PC-9 (cell line): ENCODE data around the gene LOXL3. TPM values are rescaled to one million over a fixed set of nuclear protein-coding genes. Genes with fewer than 3 reads are reported as not detected.
A peak's percentile ranks its signal among the peaks of the same experiment; 100 is the strongest.
"Not testable (repeated sequence)": the region's sequence is repeated elsewhere in the genome, so short reads cannot be mapped to it uniquely, and the experiment has no call there.

Experiments
- BruUV-seq: library from RNA; stranded (reverse); fragments of 400-500 nt; replicated peaks from 2 replicates; lab custom pipeline; 2021; lab: Mats Ljungman, UMichigan
- CTCF ChIA-PET: fragments of 300-600 bp; sonication (Branson Sonifier 250); formaldehyde crosslinking; loops from one replicate; lab custom pipeline; 2022; ENCODE audit warnings: antibody characterized with exemption; lab: Charles Lee
- POLR2A ChIA-PET: fragments of 300-600 bp; sonication (Branson Sonifier 250); formaldehyde crosslinking; loops from one replicate; lab custom pipeline; 2022; ENCODE audit warnings: antibody characterized with exemption; ENCODE audit not compliant: unreplicated experiment; lab: Charles Lee
- DNase-seq, 2 experiments: peaks; one replicate each; pipeline versions ENCODE4 v3.0.0 to v3.0.0-alpha.2; 2015 to 2022; ENCODE audit warnings: mixed read lengths in 1 of 2
- H2AFZ ChIP-seq: fragments of 200-600 bp; sonication (generic); 2 replicates; pipeline ENCODE4 v1.8.1; 2017; ENCODE audit warnings: antibody characterized with exemption
- H3F3A ChIP-seq: fragments of 200-600 bp; sonication (generic); 2 replicates; pipeline ENCODE4 v1.8.1; 2017; ENCODE audit warnings: antibody characterized with exemption, mild to moderate bottlenecking, low read depth; ENCODE audit not compliant: insufficient read depth
- H3K27ac ChIP-seq: fragments of 200-600 bp; sonication (generic); 2 replicates; pipeline ENCODE4 v1.6.1; 2016; ENCODE audit warnings: mixed run types
- H3K27me3 ChIP-seq: fragments of 200-600 bp; sonication (generic); 2 replicates; pipeline ENCODE4 v1.6.1; 2016; ENCODE audit warnings: low read depth, mixed run types; ENCODE audit not compliant: insufficient read depth
- H3K36me3 ChIP-seq: fragments of 200-600 bp; sonication (generic); 2 replicates; pipeline ENCODE4 v1.6.1; 2016; ENCODE audit warnings: low read depth, mixed run types
- H3K4me1 ChIP-seq: fragments of 200-600 bp; sonication (generic); replicated peaks from 2 replicates; pipeline ENCODE4 v1.6.1; 2016; ENCODE audit warnings: mixed run types; ENCODE audit not compliant: insufficient read depth
- H3K4me2 ChIP-seq: fragments of 200-600 bp; sonication (generic); 2 replicates; pipeline ENCODE4 v1.6.1; 2017; ENCODE audit warnings: mixed run types
- H3K4me3 ChIP-seq: fragments of 200-600 bp; sonication (generic); 2 replicates; pipeline ENCODE4 v1.6.1; 2016; ENCODE audit warnings: mixed run types
- H3K79me2 ChIP-seq: fragments of 200-600 bp; sonication (generic); 2 replicates; pipeline ENCODE4 v1.6.1; 2017; ENCODE audit warnings: low read depth, mixed run types
- H3K9me2 ChIP-seq: fragments of 200-600 bp; sonication (generic); 2 replicates; pipeline ENCODE4 v1.8.1; 2017; ENCODE audit warnings: mild to moderate bottlenecking; ENCODE audit not compliant: insufficient read depth
- H3K9me3 ChIP-seq: fragments of 200-600 bp; sonication (generic); 2 replicates; pipeline ENCODE4 v1.8.1; 2016; ENCODE audit warnings: low read depth; ENCODE audit not compliant: insufficient read depth
- H4K20me1 ChIP-seq: fragments of 200-600 bp; sonication (generic); 2 replicates; pipeline ENCODE4 v1.8.1; 2017; ENCODE audit not compliant: insufficient read depth
- EZH2 ChIP-seq: fragments of 200-600 bp; sonication (generic); IDR thresholded peaks from 2 replicates; pipeline ENCODE4 v1.8.0; 2017; ENCODE audit warnings: antibody characterized with exemption, low read depth
- intact Hi-C: fragments of 100-400 bp; cut with micrococcal nuclease; formaldehyde crosslinking; loops from one replicate; pipeline ENCODE4 v1.10.0; 2022; ENCODE audit not compliant: unreplicated experiment
- total RNA-seq: library from RNA; stranded (reverse); gene quantifications from 2 replicates; pipeline ENCODE4 v1.2.3, GENCODE V29; 2021
- TF ChIP-seq, protein P1 (sequence below): fragments of 200-600 bp; sonication (generic); conservative IDR thresholded peaks from 2 replicates; pipeline ENCODE4 v1.6.1; 2017; ENCODE audit warnings: mixed run types, antibody characterized with exemption, mild to moderate bottlenecking, moderate library complexity

The LOXL3 gene
- total RNA-seq, 1 experiment from 2014 or later, result 3.1 TPM

DNA sequence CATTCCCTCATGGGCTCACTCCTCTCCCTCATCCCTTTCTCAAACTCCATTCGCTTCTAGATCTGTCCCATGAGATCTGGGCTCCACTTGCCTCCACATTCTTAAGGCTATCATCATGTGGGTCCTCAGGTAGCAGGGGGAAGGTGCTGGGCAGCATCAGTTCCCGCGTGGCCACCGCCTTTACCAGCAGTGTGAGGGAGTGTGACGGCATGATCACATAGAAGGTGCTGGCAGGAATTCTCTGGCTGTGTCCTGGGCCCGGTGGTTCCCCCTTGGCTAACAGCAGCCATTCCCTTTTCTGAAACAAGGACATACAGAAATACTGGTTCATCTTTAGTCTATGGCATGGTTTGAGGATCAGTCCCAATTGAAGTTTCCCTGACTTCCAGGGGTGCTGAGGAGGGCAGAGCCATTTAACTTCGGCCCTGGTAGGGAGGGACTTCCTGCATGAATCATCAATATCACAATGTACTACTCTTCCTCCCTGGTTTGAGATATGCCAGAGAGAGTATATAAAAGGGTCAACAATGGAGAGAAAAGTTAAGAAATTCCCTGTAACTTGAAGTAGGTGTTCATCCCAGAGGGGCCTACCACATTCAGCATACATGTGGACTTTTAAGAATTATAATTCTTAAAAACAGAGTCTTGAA is 8.5 kb upstream of the LOXL3 start:
- DNase-seq, result no peak
- no peak overlapping the region for H3K4me2 ChIP-seq
- intact Hi-C loops, result no loop called here
- no peaks in the 10 kb centered on the region for H4K20me1 ChIP-seq
- TF ChIP-seq EZH2, result no peak
- TF ChIP-seq, protein P1, sequence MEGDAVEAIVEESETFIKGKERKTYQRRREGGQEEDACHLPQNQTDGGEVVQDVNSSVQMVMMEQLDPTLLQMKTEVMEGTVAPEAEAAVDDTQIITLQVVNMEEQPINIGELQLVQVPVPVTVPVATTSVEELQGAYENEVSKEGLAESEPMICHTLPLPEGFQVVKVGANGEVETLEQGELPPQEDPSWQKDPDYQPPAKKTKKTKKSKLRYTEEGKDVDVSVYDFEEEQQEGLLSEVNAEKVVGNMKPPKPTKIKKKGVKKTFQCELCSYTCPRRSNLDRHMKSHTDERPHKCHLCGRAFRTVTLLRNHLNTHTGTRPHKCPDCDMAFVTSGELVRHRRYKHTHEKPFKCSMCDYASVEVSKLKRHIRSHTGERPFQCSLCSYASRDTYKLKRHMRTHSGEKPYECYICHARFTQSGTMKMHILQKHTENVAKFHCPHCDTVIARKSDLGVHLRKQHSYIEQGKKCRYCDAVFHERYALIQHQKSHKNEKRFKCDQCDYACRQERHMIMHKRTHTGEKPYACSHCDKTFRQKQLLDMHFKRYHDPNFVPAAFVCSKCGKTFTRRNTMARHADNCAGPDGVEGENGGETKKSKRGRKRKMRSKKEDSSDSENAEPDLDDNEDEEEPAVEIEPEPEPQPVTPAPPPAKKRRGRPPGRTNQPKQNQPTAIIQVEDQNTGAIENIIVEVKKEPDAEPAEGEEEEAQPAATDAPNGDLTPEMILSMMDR, result no peak
- ChIA-PET POLR2A (no interaction called here), CTCF (interaction anchor here (0.5 kb wide), 1 partner anchor 45 kb away, joined by 6 read pairs; no protein-coding TSS in a partner anchor)
- H3K9me3 ChIP-seq, result no peaks in the 10 kb centered on the region
- peaks cover 22% of the 10 kb centered on the region; the same call in 1 of the 2 replicates for H3F3A ChIP-seq
- no peak overlapping the region for H2AFZ ChIP-seq
- peaks cover 2% of the 10 kb centered on the region for H3K4me1 ChIP-seq
- no peaks in the 10 kb centered on the region for H3K36me3 ChIP-seq
- no peak overlapping the region for H3K27ac ChIP-seq
- no peaks in the 10 kb centered on the region for H3K27me3 ChIP-seq
- H3K79me2 ChIP-seq, result no peaks in the 10 kb centered on the region
- H3K9me2 ChIP-seq, result no peaks in the 10 kb centered on the region
- H3K4me3 ChIP-seq, result no peak overlapping the region
- no TSS peak for BruUV-seq

DNA sequence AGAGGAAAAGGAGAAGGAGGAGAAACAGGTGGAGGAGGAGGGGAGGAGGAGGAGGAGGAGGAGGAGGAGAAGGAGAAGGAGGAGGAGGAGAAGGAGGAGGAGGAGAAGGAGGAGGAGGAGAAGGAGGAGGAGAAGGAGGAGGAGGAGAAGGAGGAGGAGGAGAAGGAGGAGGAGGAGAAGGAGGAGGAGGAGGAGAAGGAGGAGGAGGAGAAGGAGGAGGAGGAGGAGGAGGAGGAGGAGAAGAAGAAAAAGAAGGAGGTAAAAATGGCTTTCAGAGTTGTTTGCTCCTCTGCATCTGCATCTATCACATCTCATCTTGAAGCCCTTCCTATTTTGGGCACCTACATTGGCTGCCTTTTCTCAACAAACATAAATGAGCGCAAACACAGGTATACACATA is 7.3 kb upstream of the LOXL3 start:
- CTCF ChIA-PET, H3K4me2 ChIP-seq: not testable (repeated sequence)

GRCh38 chr2:74560591-74560990 is 6.8 kb upstream of the LOXL3 start:
- Histone ChIP-seq H3K36me3 (no peaks in the 10 kb centered on the region), H3K79me2 (no peaks in the 10 kb centered on the region), H3F3A (peaks cover 22% of the 10 kb centered on the region; the same call in 1 of the 2 replicates), H3K9me3 (no peaks in the 10 kb centered on the region), H3K27me3 (no peaks in the 10 kb centered on the region), H2AFZ (no peak overlapping the region), H3K4me3 (no peak overlapping the region), H3K27ac (no peak overlapping the region), H3K9me2 (no peaks in the 10 kb centered on the region), H3K4me2 (no peak overlapping the region), H3K4me1 (no peaks in the 10 kb centered on the region), H4K20me1 (no peaks in the 10 kb centered on the region)
- ChIA-PET CTCF (no interaction called here), POLR2A (no interaction called here)
- no TSS peak for BruUV-seq
- peak in 1 of 2 experiments; percentile 28 for DNase-seq
- TF ChIP-seq EZH2, result no peak
- TF ChIP-seq, protein P1, result no peak
- intact Hi-C loops, result no loop called here

More for the DNA sequence above, 7.3 kb upstream of the LOXL3 start:
- intact Hi-C loops, H3K9me2 ChIP-seq, H4K20me1 ChIP-seq, H3K4me3 ChIP-seq, H3K27me3 ChIP-seq, H3K79me2 ChIP-seq, H3K4me1 ChIP-seq, H3K9me3 ChIP-seq, POLR2A ChIA-PET, H3K36me3 ChIP-seq, H2AFZ ChIP-seq, BruUV-seq, DNase-seq, H3K27ac ChIP-seq: not testable (repeated sequence)
- peaks cover 22% of the 10 kb centered on the region; the same call in 1 of the 2 replicates for H3F3A ChIP-seq
